ENCODE measurements around the gene GMDS. TPM values are rescaled to one million over a fixed set of nuclear protein-coding genes. Genes with fewer than 3 reads are reported as not detected.

GMDS gene
- total and polyA plus RNA-seq, 2 of the 8 experiments (the other 6 are each of a cell fraction or from before 2014, with no cell fraction given): 16.8 to 50.0 TPM

DNA sequence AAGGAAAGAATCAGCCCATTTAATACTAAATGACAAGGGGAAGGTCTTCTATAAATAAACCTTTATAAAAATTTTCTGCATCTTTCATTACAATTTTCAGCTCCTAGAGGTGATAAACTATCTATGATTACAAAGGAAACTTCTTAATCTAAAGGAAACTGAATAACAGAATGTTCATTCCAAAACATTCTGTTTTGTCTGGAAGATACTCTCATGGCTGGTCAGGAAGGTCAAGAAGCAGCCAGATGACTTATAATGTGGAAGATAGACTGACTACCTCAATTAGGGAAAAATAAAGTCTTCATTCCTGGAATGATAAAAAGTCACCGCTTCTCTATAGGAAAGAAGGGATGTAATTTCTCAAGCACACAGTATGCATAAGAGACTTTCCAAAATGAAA is 131.3 kb downstream of the GMDS start:
- Histone ChIP-seq H2BK120ac (replicated peaks; ENCODE audit: low read depth, low read length) (no peak overlapping the region), H3K23ac (ENCODE audit: insufficient read length) (no peak overlapping the region), H3K4me1 (replicated peaks in 1 of 4; ENCODE audit: control insufficient read depth in 3 of 4, insufficient read depth in 4 of 4, low read length in 3 of 4) (no peaks in the 10 kb centered on the region), H4K20me1 (replicated peaks in 1 of 2; ENCODE audit: control insufficient read depth in 1 of 2, insufficient read depth in 2 of 2, low read length in 2 of 2) (no peaks in the 10 kb centered on the region), H3K36me3 (ENCODE audit: control insufficient read depth in 2 of 4, insufficient read depth in 4 of 4, low read length in 3 of 4) (no peaks in the 10 kb centered on the region), H4K8ac (ENCODE audit: extremely low read depth, insufficient read depth, low read length) (no peak overlapping the region), H2BK15ac (ENCODE audit: low read length) (no peak overlapping the region), H3K4me2 (ENCODE audit: insufficient read depth in 1 of 2, low read depth in 2 of 2, low read length in 2 of 2) (no peak overlapping the region), H3K4me3 (ENCODE audit: extremely low read depth in 1 of 4, insufficient read depth in 2 of 4, low read depth in 3 of 4, low read length in 4 of 4) (no peak overlapping the region), H3K18ac (ENCODE audit: extremely low read depth, low read length) (no peak overlapping the region), H3K27me3 (replicated peaks in 1 of 4; ENCODE audit: control insufficient read depth in 3 of 4, extremely low read depth in 1 of 4, insufficient read depth in 3 of 4, low read length in 3 of 4) (no peaks in the 10 kb centered on the region), H3K79me1 (ENCODE audit: low read depth, low read length) (no peaks in the 10 kb centered on the region), H3K14ac (ENCODE audit: insufficient read length) (no peak overlapping the region), H3K56ac (replicated peaks; ENCODE audit: insufficient read length, low read depth, low read length) (no peak overlapping the region), H3K27ac (ENCODE audit: low read depth, low read length) (no peak overlapping the region), H3K9me3 (ENCODE audit: insufficient read depth in 2 of 2, low read depth in 1 of 2, low read length in 1 of 2) (no peaks in the 10 kb centered on the region), H2AK5ac (ENCODE audit: low read depth, low read length) (no peak overlapping the region), H3K23me2 (ENCODE audit: low read depth, low read length) (no peaks in the 10 kb centered on the region), H3K79me2 (ENCODE audit: control insufficient read depth in 1 of 2, insufficient read depth in 2 of 2, low read length in 2 of 2) (no peaks in the 10 kb centered on the region), H2AFZ (ENCODE audit: low read length) (no peak overlapping the region), H4K5ac (ENCODE audit: insufficient read length, low read depth, low read length) (no peak overlapping the region), H3K4ac (replicated peaks; ENCODE audit: insufficient read length, low read depth, low read length) (no peak overlapping the region), H4K91ac (replicated peaks; ENCODE audit: insufficient read length, low read length) (no peak overlapping the region), H2BK12ac (ENCODE audit: low read depth, low read length) (no peak overlapping the region), H2BK5ac (ENCODE audit: low read depth, low read length) (no peak overlapping the region), H3K9ac (replicated peaks in 1 of 4; ENCODE audit: extremely low read depth in 1 of 4, low read depth in 3 of 4, low read length in 3 of 4) (no peak overlapping the region), H2BK20ac (ENCODE audit: low read length) (no peak overlapping the region)
- FAIRE-seq (no peak), DNase-seq (ENCODE audit: low read depth in 1 of 2, low spot score in 2 of 2) (no peak)
- ChIA-PET CTCF (ENCODE audit: partially characterized antibody) (no interaction called here), POLR2A (ENCODE audit: partially characterized antibody) (no interaction called here)
- TF ChIP-seq TAF7 (optimal IDR thresholded peaks at IDR 0.05; ENCODE audit: borderline replicate concordance, low read depth, low read length) (no peak), BCL11A (IDR thresholded peaks at IDR 0.05; ENCODE audit: low read depth in 2 of 2, low read length in 2 of 2) (no peak), MAX (IDR thresholded peaks at IDR 0.05) (no peak), KDM4A (IDR thresholded peaks at IDR 0.05; ENCODE audit: low read depth, low read length, severe bottlenecking) (no peak), YY1 (IDR thresholded peaks at IDR 0.05; ENCODE audit: low read depth, low read length) (no peak), SP1 (IDR thresholded peaks at IDR 0.05; ENCODE audit: low read depth, low read length) (no peak), CBX5 (IDR thresholded peaks at IDR 0.05; ENCODE audit: low read depth, low read length) (no peak), CTBP2 (IDR thresholded peaks at IDR 0.05; ENCODE audit: borderline replicate concordance, insufficient read depth, insufficient read length, low read length) (no peak)
- WGBS, 2 experiments (ENCODE audit: extremely low coverage in 1 of 2, insufficient coverage in 1 of 2, insufficient read length in 1 of 2, insufficient replicate concordance in 2 of 2, low coverage in 1 of 2, low lambda C conversion rate in 2 of 2, missing lambda C conversion rate in 1 of 2): 95% methylated on average over 1 of the region's 1 CpG; no CpG with 5 or more reads in 1 of the 2 experiments
